GM23248 (cell line): ENCODE measurements around the gene DECR2.
"Not testable (repeated sequence)": the region's sequence is repeated elsewhere in the genome, so short reads cannot be mapped to it uniquely, and the experiment has no call there.

Experiments
- EZH2 ChIP-seq: fragments of 200-600 bp; sonication (generic); IDR thresholded peaks from 2 replicates; pipeline ENCODE4 v1.6.1; 2018; ENCODE audit warnings: antibody characterized with exemption, mild to moderate bottlenecking; ENCODE audit not compliant: insufficient read depth, poor library complexity, severe bottlenecking
- EZH2phosphoT487 ChIP-seq: fragments of 200-600 bp; sonication (generic); IDR thresholded peaks from 2 replicates; pipeline ENCODE4 v1.6.1; 2018; ENCODE audit warnings: antibody characterized with exemption, moderate library complexity, mild to moderate bottlenecking, low read depth; ENCODE audit not compliant: insufficient read depth

DNA sequence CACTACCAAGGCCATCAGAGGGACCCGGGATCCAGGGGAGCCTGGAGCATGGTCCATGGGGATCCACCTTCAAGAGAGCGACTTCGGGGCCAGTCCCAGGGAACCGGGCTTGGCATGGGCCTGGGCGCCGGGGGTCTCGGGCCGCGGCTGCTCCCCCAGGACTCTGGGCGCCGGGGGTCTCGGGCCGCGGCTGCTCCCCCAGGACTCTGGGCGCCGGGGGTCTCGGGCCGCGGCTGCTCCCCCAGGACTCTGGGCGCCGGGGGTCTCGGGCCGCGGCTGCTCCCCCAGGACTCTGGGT is 39.0 kb upstream of the DECR2 start:
- not testable (repeated sequence) for TF ChIP-seq EZH2, EZH2phosphoT487
